Hematopoietic multipotent progenitor cell (in vitro differentiated cells): ENCODE results near the gene PELI2. TPM values are rescaled to one million over a fixed set of nuclear protein-coding genes. Genes with fewer than 3 reads are reported as not detected.

Experiments
- DNase-seq, 3 donors: peaks; one replicate each; pipeline ENCODE4 v3.0.0-alpha.2; 2011 to 2015; ENCODE audit warnings: low read depth in 2 of 3, low spot score in 2 of 3
- total RNA-seq: library from RNA; depleted of rRNA; stranded (reverse); fragments of >200 nt; gene quantifications from one replicate; pipeline ENCODE4 v1.2.3, GENCODE V29; 2012

The PELI2 gene
- total RNA-seq, 1 donor = 46.3 TPM

DNA sequence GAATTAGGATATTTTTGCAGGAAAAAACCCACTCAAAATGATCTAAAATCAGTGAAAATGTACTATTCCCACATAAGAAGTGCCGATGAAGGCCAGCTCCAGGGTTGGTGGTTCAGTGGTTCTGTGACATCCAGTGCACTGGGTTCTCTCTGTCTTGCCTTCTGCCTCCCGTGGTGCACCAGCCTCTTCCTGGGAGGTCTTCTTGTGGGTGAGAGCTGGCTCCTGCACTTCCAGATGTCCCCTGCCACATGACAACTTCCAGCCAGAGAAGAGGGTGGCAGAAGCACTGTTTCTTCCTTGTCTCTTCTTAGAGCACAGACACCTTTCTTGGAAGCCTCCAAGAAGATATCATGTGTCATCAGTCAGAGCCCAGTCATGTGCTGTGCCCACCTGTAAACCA is 170.9 kb downstream of the PELI2 start:
- no peak for DNase-seq

DNA sequence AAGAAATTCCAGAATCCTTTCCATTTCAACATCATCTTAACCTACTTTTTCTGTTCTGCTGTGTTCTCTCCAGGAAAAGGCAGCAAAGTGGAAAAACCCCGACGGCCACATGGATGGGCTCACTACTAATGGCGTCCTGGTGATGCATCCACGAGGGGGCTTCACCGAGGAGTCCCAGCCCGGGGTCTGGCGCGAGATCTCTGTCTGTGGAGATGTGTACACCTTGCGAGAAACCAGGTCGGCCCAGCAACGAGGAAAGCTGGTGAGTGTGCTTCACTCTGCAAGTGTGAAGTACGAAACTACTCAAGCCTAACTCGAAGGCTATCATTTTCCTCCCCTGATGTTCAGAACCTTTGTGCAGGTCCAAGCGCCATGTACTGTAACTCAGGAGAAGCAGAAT is 172.0 kb downstream of the PELI2 start:
- DNase-seq = no peak

DNA sequence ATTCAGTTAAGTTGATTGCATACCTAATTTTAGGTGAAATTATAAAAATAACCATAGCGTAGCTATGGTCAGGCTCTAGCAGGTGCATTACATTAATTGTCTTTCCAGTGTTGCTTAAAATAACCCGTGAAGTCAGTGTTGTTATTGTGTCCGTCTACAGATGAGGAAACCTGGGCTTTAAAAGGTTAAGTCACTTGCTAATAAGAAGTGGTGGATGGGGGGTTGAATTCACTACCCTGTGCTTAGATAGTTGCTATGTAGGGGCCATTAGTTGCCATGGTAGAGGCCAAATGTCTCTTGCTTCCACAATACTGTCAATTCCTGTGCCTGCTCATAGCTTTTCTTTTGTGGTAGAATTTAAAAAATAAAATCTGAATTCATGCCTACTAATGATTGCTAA is 174.8 kb downstream of the PELI2 start:
- no peak for DNase-seq

DNA sequence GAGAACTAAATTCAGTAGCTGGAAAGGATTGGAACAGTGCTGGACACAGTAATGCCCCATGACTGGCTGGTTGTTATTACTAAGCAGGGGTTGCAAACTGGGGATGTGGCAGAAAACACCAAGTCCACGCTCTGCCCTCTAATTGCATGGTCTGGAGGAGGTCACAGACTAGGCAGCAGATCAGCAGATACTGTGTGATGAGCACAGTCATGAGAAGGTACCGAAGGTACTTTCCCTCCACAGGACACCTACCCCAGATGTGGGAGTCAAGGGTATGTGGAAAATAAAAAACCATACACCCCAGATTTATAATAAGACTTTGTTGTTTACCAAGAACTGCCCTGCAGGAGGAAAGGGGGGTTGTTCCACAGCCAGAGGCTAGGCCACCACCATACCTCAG is 175.3 kb downstream of the PELI2 start:
- DNase-seq = no peak

DNA sequence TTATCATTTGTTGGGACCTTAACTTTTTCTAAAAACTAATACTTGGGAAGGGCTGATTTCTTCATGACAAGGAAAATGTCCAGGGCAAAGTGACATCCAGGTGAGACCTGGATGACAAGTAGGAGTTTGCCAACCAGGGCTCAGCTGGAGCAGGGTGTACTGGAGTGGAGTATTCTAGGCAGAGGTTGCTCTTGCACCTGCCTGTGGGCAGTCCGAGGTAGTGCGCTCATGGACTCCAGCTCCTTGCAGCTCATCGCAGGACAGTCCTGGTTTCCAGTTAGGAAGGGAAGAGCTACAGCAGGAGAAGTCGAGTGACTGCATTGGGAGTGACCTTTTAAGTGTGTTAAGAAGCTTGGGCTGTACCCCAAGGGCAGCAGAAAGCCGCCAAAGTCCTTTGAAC is 175.9 kb downstream of the PELI2 start:
- DNase-seq = no peak

DNA sequence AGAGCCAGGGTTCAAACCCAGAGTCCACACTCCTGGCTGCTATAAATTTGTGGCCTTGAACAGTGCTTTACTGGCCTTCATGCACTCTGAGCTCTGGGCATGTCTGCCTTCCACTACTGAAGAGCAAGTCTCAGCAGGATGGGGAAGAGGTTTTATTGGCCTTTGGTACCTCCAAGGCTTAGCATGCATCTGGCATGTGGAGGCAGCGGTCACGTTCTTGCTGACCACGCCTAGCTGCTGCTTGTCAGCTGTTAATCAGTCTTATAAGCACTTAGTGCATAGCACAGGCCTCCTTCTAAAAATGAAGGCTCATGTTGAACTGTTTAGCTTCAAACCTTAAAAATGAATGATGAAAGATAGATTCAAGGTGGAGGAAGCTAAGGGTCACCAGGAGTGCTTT is 177.5 kb downstream of the PELI2 start:
- no peak for DNase-seq

DNA sequence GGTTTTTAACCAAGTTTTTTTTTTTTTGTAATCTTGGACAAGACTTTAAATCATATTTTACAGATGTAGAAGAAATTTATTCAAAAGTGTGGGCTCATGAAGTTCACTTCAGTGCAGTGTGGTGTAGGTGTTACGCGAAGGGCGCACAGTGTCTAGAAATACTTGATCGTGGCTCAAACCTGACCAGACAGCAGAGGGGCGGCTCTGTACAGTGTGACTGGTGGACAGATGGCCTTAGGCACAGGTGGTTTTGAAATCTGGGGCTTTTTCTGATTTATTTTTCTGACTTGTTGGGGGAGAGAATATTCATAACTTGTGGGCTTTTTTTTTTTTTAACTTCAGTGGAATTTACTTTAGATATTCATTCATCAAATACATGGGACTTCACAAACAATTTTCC is 179.2 kb downstream of the PELI2 start:
- DNase-seq = no peak

DNA sequence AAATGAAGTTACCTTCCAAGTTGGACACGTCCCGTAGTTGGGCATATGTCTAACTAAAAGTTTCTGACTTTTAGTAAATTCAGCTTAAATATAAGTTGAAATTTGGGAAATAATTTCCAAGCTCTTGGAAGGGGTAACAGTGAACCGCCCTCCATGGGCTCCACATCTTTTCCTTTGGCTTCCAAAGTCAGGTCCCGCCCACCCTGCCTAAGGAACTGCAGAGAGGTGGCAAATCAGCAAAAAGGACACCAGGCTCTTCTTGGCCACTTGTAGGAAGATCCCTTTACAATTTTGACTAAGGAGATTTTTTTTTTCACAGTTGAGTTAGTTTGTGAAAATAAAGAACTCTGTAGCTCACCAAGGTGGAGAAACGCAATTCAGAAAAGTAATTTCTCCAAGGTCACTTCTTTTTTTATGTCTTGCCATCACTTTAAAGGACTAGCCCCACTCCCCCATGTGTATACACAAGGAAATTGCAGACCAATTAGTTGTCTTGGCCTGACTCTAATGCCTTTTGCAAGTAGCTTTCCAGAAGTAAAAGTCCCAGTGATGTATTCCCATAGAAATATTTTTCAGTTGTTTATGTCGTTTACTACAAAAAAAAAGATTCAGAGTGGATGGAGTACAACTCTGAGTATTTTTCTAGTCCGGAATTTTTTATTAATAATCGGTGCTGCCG is 181.2 kb downstream of the PELI2 start:
- no peak for DNase-seq

DNA sequence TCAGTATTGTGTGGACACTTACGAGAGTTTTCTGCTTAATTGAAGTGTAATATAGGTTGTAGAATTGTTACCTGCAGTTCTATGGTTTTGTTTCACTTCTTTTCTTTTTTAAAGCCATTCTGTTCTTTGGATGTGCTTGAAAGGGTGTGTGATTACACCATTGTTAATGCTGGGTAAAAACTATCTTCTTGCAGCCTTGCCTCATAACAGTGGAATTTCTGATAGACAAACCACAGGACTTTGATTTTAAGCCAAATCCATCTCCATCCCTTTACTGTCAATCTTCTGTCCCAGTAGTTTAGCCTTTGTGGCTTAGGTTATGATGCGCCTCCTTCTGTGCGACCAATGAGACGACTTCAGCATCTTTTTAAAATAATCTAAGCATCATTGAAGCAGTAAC is 182.3 kb downstream of the PELI2 start:
- DNase-seq = no peak

DNA sequence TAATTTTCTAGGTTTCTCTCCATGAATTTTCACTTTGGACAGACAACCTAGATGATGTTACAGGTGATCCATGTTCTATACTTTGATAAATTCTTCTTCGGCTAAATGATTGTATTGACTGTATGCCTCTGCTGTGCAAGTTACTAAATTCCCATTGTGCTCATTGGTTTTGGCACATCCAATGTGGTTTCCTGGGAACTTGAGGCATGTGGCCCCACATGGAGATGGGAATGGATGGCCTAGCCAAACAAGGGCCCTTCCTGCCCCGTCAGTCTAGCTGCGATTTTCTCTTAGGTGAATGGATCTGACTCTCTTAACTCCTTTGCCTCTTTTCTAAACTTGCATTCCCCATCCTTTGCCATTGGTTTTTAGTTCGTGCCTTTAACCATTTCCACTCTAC is 186.2 kb downstream of the PELI2 start:
- no peak for DNase-seq

DNA sequence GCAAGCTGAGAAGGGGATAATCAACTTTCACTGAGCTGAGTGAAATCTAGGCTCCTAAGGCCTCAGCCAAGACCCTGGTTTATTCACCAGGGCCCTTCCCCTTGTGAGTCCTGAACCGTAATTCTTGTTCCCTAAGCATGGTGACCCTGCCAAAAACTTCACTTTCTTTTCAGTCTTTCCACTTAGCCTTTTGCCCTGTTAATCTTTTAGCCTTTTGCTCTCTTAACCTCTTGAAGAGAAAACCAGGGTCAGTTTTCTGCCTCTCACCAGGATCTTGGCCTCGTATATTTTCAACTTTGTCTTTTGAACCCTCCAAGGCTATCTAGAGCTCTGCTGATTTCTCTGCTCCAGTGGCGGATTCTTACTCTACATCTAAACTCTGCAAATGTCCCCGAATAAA is 191.0 kb downstream of the PELI2 start:
- DNase-seq = no peak

DNA sequence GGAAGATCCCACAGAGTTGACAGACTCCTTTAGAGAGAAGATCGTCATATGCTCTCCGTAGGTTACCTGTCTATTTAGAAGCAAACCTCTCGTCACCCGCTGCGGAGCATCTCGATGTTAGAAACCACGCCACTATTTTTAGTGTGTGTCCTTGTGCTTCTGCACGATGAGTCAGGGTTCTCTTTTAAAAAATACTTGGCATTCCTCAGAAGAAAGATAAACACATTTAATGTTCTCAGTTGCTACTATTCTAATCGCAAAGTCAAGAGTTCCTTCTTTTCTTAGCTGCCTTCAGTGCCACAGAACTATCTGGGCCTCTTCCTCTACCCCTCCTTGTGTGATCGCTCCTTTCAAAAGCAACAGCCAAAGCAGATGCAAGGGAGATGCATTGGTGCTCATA is 192.4 kb downstream of the PELI2 start:
- DNase-seq = peak in 2 of 3 donors; percentile 33 to 75

DNA sequence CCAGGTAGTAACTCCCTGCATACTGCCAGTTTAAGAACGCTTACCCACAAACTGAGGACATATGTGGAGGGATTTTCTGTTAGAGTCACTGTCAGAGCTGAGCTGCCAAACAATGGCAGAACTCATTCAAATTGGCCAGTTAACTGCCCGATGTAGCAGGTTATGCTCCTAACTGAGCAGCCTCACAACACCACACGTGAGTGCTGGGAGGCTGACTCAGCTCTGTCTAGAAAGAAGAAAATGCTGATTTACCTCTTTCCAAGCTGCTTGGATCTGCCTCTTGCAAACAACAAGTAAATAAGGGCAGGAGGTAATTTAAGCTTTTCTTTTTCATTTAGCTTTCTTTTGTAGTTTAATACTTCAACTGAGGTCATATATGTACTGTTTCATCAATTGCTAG is 195.6 kb downstream of the PELI2 start:
- DNase-seq = no peak

DNA sequence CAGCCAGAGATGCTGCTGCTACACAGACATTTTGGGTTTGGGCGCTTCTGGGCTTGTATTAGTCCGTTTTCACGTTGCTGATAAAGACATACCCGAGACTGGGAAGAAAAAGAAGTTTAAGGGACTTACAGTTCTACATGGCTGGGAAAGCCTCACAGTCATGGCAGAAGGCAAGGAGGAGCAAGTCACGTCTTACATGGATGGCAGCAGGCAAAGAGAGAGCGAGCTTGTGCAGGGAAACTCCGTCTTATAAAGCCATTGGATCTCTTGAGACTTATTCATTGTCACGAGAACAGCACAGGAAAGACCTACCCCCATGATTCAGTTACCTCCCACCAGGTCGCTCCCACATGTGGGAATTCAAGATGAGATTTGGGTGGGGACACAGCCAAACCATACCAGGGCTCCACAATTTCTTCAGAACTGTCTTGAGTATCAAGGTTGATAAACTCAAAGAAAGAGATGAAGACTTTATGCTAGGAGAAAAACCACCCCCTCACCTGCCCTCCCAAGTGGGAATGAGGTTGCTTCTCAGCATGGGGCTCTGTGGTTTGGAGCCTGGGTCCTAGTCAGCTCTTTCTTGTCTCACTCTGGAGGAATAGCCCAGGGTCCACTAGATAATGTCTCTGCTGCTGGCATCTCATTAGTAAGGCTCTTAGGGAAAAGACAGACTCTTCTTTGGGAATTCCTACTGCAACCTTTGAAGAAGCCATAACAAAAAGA is 200.3 kb downstream of the PELI2 start:
- DNase-seq = no peak

DNA sequence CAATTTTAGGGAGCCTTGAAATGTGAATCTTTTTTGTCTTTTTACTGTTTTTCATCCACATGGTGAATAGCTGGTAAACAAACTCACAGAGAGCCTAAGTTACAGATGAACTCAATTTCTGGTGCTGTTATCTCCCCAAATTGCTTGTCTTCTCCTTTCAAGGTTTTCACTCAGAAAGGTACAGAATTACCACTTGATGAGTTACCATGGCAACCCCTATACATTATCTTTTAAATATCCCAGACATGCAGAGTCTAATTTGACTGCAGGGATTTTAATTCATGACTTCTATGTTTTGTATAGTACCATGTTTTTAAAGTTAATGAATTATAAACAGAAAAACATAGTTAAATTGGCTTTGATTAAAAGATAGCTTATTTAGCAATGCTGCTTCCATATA is 203.7 kb downstream of the PELI2 start:
- no peak for DNase-seq

DNA sequence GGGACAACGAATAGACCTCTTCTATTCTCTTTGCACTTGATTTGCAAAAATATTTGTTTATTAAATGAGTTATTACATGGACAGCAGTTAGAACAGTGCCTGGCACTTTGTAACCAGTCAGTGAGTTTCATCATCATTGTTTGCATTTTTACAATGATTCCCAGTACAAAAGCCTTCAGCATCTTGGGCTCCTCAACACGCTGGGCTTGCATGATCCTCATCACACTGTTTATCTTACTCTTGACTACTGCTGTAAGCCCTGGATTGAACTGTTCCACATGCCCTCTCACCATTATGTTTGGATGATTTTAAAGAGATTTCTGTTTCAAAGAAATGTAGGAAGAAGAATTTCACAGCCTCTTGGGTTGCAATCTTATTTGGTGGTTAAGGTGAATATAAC is 204.3 kb downstream of the PELI2 start:
- no peak for DNase-seq

DNA sequence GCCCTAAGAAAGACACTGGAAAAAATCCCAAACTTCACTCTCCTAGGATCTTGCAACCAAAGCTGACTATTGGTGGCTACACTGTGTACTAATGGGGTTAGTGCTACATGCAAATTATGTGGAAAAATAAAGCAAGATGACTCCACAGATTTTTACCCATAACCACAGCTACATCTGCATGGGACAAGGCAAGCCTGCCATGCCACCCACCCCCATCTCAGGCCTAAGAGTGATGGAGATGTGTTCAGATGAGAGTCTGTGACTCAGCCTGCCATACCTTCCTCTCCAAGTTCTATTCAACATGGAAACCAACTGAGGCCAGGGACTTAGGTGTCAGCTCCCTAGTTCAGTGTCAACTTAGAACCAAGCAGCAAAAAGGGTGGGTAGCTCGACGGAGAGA is 206.2 kb downstream of the PELI2 start:
- no peak for DNase-seq

DNA sequence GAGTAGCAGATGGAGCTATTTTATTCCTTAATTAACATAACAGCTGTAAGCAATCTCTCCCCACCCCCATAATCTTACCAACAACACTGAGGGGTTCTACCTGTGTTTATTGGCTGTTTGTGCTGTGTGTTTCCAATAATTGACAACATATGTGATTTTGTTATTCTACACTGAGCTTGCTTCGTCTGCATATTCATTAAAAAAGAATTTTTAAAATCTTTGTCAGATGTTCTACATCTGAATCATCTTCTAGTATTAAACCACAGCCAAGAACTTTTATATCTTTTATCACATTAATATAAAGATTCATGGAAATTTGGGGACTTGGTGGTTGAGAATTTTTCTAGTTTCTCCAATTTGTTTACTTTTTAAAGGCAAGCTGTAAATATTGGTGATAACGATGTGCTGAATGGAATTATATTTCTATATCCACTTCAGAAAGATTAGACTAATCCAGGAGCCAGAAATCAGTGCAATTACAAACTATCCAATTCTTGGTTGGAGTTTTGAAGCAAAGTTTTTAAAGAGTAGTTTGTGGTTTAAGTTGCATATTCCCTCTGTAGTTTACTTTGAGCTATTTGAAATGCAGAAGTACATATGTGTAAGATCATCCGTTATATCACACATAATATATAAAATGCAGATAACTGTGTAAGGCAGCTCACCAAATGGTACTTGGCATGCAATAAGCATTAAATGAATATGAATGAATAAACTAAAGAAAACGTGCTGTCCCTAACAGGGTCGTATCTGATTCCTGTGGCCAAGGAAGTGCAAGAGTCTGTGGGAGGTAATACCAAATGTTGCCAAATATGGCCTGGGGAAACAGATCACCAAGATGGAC is 206.9 kb downstream of the PELI2 start:
- DNase-seq = no peak

DNA sequence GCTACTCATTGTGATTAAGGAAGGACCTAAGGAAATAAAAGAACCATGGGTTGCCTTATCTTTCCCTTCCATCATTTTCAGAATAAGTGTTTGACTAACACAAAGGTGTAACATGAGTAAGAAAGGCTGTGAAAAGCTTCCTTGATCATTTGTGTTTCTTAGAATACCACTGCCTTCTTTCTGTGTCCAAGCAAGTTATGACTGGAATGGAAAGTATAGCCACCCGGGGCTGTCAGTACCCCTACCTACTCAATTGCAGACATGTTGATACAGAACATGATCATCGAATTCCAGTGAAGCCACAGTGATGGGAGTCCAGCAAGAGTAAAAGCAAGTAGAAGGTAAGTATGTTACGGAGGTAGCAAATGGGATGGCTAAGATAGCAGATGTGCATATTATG is 209.8 kb downstream of the PELI2 start:
- DNase-seq = no peak

DNA sequence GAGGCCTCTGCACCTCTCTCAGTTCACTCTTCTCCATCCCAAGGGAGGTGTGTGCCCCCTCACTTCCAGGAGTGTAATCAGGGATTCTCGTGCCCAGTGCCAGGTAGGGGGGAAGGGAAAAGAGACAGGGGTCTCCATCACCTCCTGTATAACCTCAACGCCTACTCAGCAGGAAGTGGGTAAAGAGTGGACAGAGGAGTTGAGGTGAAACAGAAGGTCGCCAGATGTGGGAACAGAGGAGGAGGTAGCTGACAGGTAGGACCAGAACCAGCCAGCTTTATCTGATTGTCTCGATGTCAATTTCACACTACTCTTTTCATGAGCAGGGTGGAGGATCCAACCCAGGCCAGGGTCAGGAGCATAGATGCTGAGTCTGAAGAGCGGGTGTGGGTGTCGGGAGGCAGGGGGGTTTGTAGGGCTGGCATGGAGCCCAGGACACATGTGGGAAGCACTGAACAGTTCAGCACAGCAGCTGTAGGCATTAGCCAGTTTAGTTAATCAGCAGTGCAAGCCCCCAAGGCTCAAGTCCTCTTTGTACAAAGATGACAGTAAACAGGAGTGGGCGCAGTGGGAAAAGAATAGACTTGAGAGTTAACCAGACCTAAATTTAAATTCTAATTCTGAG is 213.5 kb downstream of the PELI2 start:
- DNase-seq = no peak
